Stomach (tissue), 4 donors: Measurements from ENCODE around the gene C11orf58.

ENCODE experiments used
- CTCF ChIP-seq, 7 experiments: fragments of 450-650 bp in 4 of 7; fragments of 200-600 bp in 3 of 7; sonication (generic) in 3 of 7; IDR thresholded peaks; one replicate each; pipeline ENCODE4 v1.5.1; 2016 to 2019; ENCODE audit warnings: antibody characterized with exemption in 7 of 7, control low read depth in 2 of 7, mild to moderate bottlenecking in 1 of 7
- POLR2A ChIP-seq, 4 donors: fragments of 450-650 bp; IDR thresholded peaks; one replicate each; pipeline ENCODE4 v1.6.1; 2016; ENCODE audit warnings: antibody characterized with exemption in 4 of 4, control low read depth in 2 of 4, mild to moderate bottlenecking in 1 of 4, moderate library complexity in 1 of 4

- TF ChIP-seq CTCF (IDR thresholded peaks at IDR 0.05) (no peak), POLR2A (IDR thresholded peaks at IDR 0.05) (no peak)
Measured at GRCh38 chr11:16807306-16807705, 68.9 kb downstream of the C11orf58 start.
